ENCODE data around the gene KRTAP10-12.

DNA sequence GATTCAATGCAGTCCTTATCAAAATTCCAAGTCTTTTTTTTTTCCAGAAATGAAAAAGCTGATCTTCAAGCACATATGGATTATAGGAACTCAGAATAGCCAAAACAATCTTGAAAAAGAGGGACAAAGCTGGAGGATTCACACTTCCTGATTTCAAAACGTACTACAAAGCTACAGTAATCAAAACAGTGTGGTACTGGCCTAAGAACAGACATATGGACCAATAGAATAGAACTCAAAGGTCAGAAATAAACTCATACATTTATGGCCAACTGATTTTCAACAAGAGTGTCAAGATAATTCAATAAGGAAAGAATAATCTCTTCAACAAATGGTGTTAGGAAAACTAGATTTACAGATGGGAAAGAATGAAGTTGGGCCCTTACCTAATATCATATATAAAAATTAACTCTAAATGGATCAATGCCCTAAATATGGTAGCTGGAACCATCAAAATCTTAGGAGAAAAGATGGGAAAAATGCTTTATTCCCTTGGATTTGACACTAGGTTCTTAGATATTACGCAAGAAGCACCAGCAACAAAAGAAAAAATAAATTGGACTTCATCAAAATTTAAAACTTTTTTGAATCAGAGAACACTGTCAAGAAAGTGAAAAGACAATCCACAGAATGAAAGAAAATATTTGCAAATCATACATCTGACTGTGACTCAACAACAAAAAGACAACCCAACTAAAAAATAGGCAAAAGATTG lies 4.0 kb upstream of the KRTAP10-12 start:
- TF ChIP-seq POLR2A (IDR thresholded peaks at IDR 0.05; ENCODE audit: low read depth, low read length) (no peak), MAZ (IDR thresholded peaks at IDR 0.05; ENCODE audit: borderline replicate concordance, low read depth, low read length) (no peak), MAFK (IDR thresholded peaks at IDR 0.05; ENCODE audit: low read depth, low read length) (no peak), SMC3 (IDR thresholded peaks at IDR 0.05; ENCODE audit: low read depth, low read length) (no peak), CEBPB (IDR thresholded peaks at IDR 0.05; ENCODE audit: low read depth, low read length) (peak; percentile 20; the same call in 1 of the 2 replicates), CHD1 (IDR thresholded peaks at IDR 0.05; ENCODE audit: low read depth, low read length) (no peak), NFE2L2 (IDR thresholded peaks at IDR 0.05; ENCODE audit: low read depth, low read length) (no peak)
- TF ChIP-seq, protein P1, sequence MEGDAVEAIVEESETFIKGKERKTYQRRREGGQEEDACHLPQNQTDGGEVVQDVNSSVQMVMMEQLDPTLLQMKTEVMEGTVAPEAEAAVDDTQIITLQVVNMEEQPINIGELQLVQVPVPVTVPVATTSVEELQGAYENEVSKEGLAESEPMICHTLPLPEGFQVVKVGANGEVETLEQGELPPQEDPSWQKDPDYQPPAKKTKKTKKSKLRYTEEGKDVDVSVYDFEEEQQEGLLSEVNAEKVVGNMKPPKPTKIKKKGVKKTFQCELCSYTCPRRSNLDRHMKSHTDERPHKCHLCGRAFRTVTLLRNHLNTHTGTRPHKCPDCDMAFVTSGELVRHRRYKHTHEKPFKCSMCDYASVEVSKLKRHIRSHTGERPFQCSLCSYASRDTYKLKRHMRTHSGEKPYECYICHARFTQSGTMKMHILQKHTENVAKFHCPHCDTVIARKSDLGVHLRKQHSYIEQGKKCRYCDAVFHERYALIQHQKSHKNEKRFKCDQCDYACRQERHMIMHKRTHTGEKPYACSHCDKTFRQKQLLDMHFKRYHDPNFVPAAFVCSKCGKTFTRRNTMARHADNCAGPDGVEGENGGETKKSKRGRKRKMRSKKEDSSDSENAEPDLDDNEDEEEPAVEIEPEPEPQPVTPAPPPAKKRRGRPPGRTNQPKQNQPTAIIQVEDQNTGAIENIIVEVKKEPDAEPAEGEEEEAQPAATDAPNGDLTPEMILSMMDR (conservative IDR thresholded peaks at IDR 0.05; ENCODE audit: low read depth, low read length), result no peak
- TF ChIP-seq, protein P2, sequence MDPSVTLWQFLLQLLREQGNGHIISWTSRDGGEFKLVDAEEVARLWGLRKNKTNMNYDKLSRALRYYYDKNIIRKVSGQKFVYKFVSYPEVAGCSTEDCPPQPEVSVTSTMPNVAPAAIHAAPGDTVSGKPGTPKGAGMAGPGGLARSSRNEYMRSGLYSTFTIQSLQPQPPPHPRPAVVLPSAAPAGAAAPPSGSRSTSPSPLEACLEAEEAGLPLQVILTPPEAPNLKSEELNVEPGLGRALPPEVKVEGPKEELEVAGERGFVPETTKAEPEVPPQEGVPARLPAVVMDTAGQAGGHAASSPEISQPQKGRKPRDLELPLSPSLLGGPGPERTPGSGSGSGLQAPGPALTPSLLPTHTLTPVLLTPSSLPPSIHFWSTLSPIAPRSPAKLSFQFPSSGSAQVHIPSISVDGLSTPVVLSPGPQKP (IDR thresholded peaks at IDR 0.05; ENCODE audit: borderline replicate concordance, low read depth, low read length), result no peak
- TF ChIP-seq, protein P3, sequence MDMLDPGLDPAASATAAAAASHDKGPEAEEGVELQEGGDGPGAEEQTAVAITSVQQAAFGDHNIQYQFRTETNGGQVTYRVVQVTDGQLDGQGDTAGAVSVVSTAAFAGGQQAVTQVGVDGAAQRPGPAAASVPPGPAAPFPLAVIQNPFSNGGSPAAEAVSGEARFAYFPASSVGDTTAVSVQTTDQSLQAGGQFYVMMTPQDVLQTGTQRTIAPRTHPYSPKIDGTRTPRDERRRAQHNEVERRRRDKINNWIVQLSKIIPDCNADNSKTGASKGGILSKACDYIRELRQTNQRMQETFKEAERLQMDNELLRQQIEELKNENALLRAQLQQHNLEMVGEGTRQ (IDR thresholded peaks at IDR 0.05; ENCODE audit: low read depth, low read length), result no peak
